H1 (cell line): Measurements from ENCODE around the gene ABCC4. TPM values are rescaled to one million over a fixed set of nuclear protein-coding genes. Genes with fewer than 3 reads are reported as not detected.

ENCODE experiments used
- CTCF ChIA-PET: fragments of 300-600 bp; sonication (Branson Sonifier 250); formaldehyde crosslinking; loops from one replicate; lab custom pipeline; 2021; ENCODE audit not compliant: partially characterized antibody; lab: Charles Lee
- POLR2A ChIA-PET: fragments of 300-600 bp; sonication (Branson Sonifier 250); formaldehyde crosslinking; loops from one replicate; lab custom pipeline; 2021; ENCODE audit warnings: inconsistent platforms; ENCODE audit not compliant: partially characterized antibody; lab: Charles Lee
- DNase-seq, 2 experiments: peaks; one replicate each; pipeline versions ENCODE4 v3.0.0 to v3.0.0-alpha.2; 2010 to 2022; ENCODE audit warnings: low spot score in 2 of 2, low read depth in 1 of 2, mixed read lengths in 1 of 2
- FAIRE-seq: peaks from 2 replicates; lab custom pipeline; 2011; peaks lifted over from hg19 to GRCh38; lab: Jason Lieb, UNC
- H2AFZ ChIP-seq: 2 replicates; pipeline ENCODE4 v1.8.1; 2012; ENCODE audit warnings: low read length, inconsistent platforms
- H2AK5ac ChIP-seq: 2 replicates; pipeline ENCODE4 v1.6.1; 2013; ENCODE audit warnings: low read depth, low read length
- H2BK120ac ChIP-seq: replicated peaks from 2 replicates; pipeline ENCODE3; 2013; ENCODE audit warnings: low read depth, low read length, inconsistent platforms
- H2BK12ac ChIP-seq: 2 replicates; pipeline ENCODE4 v1.6.1; 2013; ENCODE audit warnings: low read depth, low read length
- H2BK15ac ChIP-seq: 2 replicates; pipeline ENCODE4 v1.6.1; 2013; ENCODE audit warnings: low read length
- H2BK20ac ChIP-seq: 2 replicates; pipeline ENCODE4 v1.6.1; 2013; ENCODE audit warnings: low read length
- H2BK5ac ChIP-seq: 2 replicates; pipeline ENCODE4 v1.6.1; 2013; ENCODE audit warnings: low read depth, low read length
- H3K14ac ChIP-seq: 2 replicates; pipeline ENCODE4 v1.6.1; 2013; ENCODE audit warnings: inconsistent platforms; ENCODE audit not compliant: insufficient read length
- H3K18ac ChIP-seq: 2 replicates; pipeline ENCODE4 v1.6.1; 2013; ENCODE audit warnings: low read length; ENCODE audit errors: extremely low read depth
- H3K23ac ChIP-seq: 2 replicates; pipeline ENCODE4 v1.6.1; 2013; ENCODE audit warnings: inconsistent platforms; ENCODE audit not compliant: insufficient read length
- H3K23me2 ChIP-seq: 2 replicates; pipeline ENCODE4 v1.6.1; 2013; ENCODE audit warnings: low read depth, low read length
- H3K27ac ChIP-seq: 2 replicates; pipeline ENCODE4 v1.6.1; 2011; ENCODE audit warnings: low read depth, low read length, inconsistent platforms
- H3K27me3 ChIP-seq, 4 experiments: replicated peaks in 1 of 4; 1 replicate in 1 of 4; 2 replicates in 3 of 4; pipeline versions ENCODE4 v1.6.1 to v1.8.1; 2011 to 2013; ENCODE audit warnings: low read length in 3 of 4, mild to moderate bottlenecking in 3 of 4, inconsistent platforms in 2 of 4, mixed read lengths in 2 of 4, moderate library complexity in 1 of 4; ENCODE audit not compliant: control insufficient read depth in 3 of 4, insufficient read depth in 3 of 4; ENCODE audit errors: extremely low read depth in 1 of 4
- H3K36me3 ChIP-seq, 4 experiments: 2 replicates each; pipeline versions ENCODE4 v1.6.1 to v1.8.1; 2011 to 2013; ENCODE audit warnings: mild to moderate bottlenecking in 4 of 4, low read length in 3 of 4, moderate library complexity in 2 of 4, control low read depth in 1 of 4, inconsistent platforms in 1 of 4; ENCODE audit not compliant: insufficient read depth in 4 of 4, control insufficient read depth in 2 of 4
- H3K4ac ChIP-seq: replicated peaks from 2 replicates; pipeline ENCODE3; 2013; ENCODE audit warnings: low read length, low read depth, mixed read lengths, inconsistent platforms; ENCODE audit not compliant: insufficient read length
- H3K4me1 ChIP-seq, 4 experiments: replicated peaks in 1 of 4; 1 replicate in 1 of 4; 2 replicates in 3 of 4; pipeline versions ENCODE4 v1.6.1 to v1.8.1; 2011 to 2013; ENCODE audit warnings: low read length in 3 of 4, inconsistent platforms in 2 of 4, mixed read lengths in 1 of 4; ENCODE audit not compliant: insufficient read depth in 4 of 4, control insufficient read depth in 3 of 4
- H3K4me2 ChIP-seq, 2 experiments: 2 replicates each; pipeline versions ENCODE4 v1.6.1 to v1.8.1; 2011 to 2013; ENCODE audit warnings: low read depth in 2 of 2, low read length in 2 of 2, control low read depth in 1 of 2, inconsistent platforms in 1 of 2, mild to moderate bottlenecking in 1 of 2; ENCODE audit not compliant: insufficient read depth in 1 of 2
- H3K4me3 ChIP-seq, 4 experiments: fragments of 200-600, 300-600 bp in 1 of 4; sonication (generic), shearing (Covaris generic), sonication (Bioruptor Twin) in 1 of 4; 2 replicates each; pipeline versions ENCODE4 v1.5.1 to v1.8.1; 2011 to 2016; ENCODE audit warnings: low read length in 4 of 4, low read depth in 3 of 4, control low read depth in 2 of 4, inconsistent platforms in 2 of 4, mild to moderate bottlenecking in 2 of 4, mixed read lengths in 1 of 4, moderate library complexity in 1 of 4; ENCODE audit not compliant: insufficient read depth in 2 of 4; ENCODE audit errors: extremely low read depth in 1 of 4
- H3K56ac ChIP-seq: replicated peaks from 2 replicates; pipeline ENCODE3; 2013; ENCODE audit warnings: low read depth, mild to moderate bottlenecking, mixed read lengths, low read length, inconsistent platforms; ENCODE audit not compliant: insufficient read length
- H3K79me1 ChIP-seq: 2 replicates; pipeline ENCODE4 v1.6.1; 2013; ENCODE audit warnings: low read depth, low read length, control low read depth
- H3K79me2 ChIP-seq, 2 experiments: 2 replicates each; pipeline versions ENCODE4 v1.6.1 to v1.8.1; 2012 to 2013; ENCODE audit warnings: low read length in 2 of 2, mild to moderate bottlenecking in 2 of 2, inconsistent platforms in 1 of 2; ENCODE audit not compliant: insufficient read depth in 2 of 2, control insufficient read depth in 1 of 2
- H3K9ac ChIP-seq, 4 experiments: replicated peaks in 1 of 4; 1 replicate in 1 of 4; 2 replicates in 3 of 4; pipeline versions ENCODE4 v1.6.1 to v1.8.1; 2011 to 2013; ENCODE audit warnings: low read depth in 3 of 4, low read length in 3 of 4, control low read depth in 2 of 4, mild to moderate bottlenecking in 2 of 4, moderate library complexity in 2 of 4, inconsistent platforms in 1 of 4; ENCODE audit errors: extremely low read depth in 1 of 4
- H3K9me3 ChIP-seq, 2 experiments: 2 replicates each; pipeline versions ENCODE4 v1.6.1 to v1.8.1; 2012 to 2013; ENCODE audit warnings: mild to moderate bottlenecking in 2 of 2, moderate library complexity in 2 of 2, control low read depth in 1 of 2, inconsistent platforms in 1 of 2, low read depth in 1 of 2, low read length in 1 of 2, mixed read lengths in 1 of 2; ENCODE audit not compliant: insufficient read depth in 2 of 2
- H4K20me1 ChIP-seq, 2 experiments: replicated peaks in 1 of 2; 2 replicates each; pipeline versions ENCODE3 to v1.8.1; 2011 to 2013; ENCODE audit warnings: inconsistent platforms in 2 of 2, low read length in 2 of 2, mild to moderate bottlenecking in 1 of 2; ENCODE audit not compliant: insufficient read depth in 2 of 2, control insufficient read depth in 1 of 2
- H4K5ac ChIP-seq: 2 replicates; pipeline ENCODE4 v1.6.1; 2013; ENCODE audit warnings: low read length, low read depth, mixed read lengths, inconsistent platforms; ENCODE audit not compliant: insufficient read length
- H4K8ac ChIP-seq: 2 replicates; pipeline ENCODE4 v1.8.0; 2013; ENCODE audit warnings: mild to moderate bottlenecking, moderate library complexity, low read length, inconsistent platforms; ENCODE audit not compliant: insufficient read depth; ENCODE audit errors: extremely low read depth
- H4K91ac ChIP-seq: replicated peaks from 2 replicates; pipeline ENCODE3; 2013; ENCODE audit warnings: low read length, mixed read lengths, inconsistent platforms; ENCODE audit not compliant: insufficient read length
- CHD1 ChIP-seq: IDR thresholded peaks from 2 replicates; pipeline ENCODE4 v1.6.1; 2012; ENCODE audit warnings: low read depth, low read length, improper control_type of control experiment
- CTCF ChIP-seq, 3 experiments: IDR thresholded peaks; 1 replicate in 2 of 3; 2 replicates in 1 of 3; pipeline versions ENCODE4 v1.5.1 to v1.6.1; 2011; ENCODE audit warnings: low read length in 3 of 3, mild to moderate bottlenecking in 3 of 3, inconsistent platforms in 2 of 3, low read depth in 1 of 3, moderate library complexity in 1 of 3; ENCODE audit not compliant: insufficient read depth in 1 of 3; ENCODE audit errors: control extremely low read depth in 1 of 3
- EZH2 ChIP-seq: fragments of 200-600 bp; sonication (generic); IDR thresholded peaks from 2 replicates; pipeline ENCODE4 v1.7.1; 2012; ENCODE audit warnings: low read depth, mild to moderate bottlenecking, moderate library complexity, low read length, inconsistent platforms; ENCODE audit not compliant: severe bottlenecking
- KDM5A ChIP-seq: fragments of 200-600 bp; IDR thresholded peaks from 2 replicates; pipeline ENCODE4 v1.7.1; 2012; ENCODE audit warnings: mild to moderate bottlenecking, low read length, inconsistent platforms, mixed read lengths
- NRF1 ChIP-seq: IDR thresholded peaks from 2 replicates; pipeline ENCODE4 v1.6.1; 2011; ENCODE audit warnings: mild to moderate bottlenecking, low read depth, low read length, improper control_type of control experiment
- PHF8 ChIP-seq: fragments of 200-600 bp; sonication (generic); conservative IDR thresholded peaks from 2 replicates; pipeline ENCODE4 v1.7.1; 2012; ENCODE audit warnings: low read depth, mild to moderate bottlenecking, inconsistent platforms, low read length, moderate library complexity
- RFX5 ChIP-seq: IDR thresholded peaks from 2 replicates; pipeline ENCODE4 v1.6.1; 2011; ENCODE audit warnings: low read depth, low read length, improper control_type of control experiment, borderline replicate concordance
- SIRT6 ChIP-seq: IDR thresholded peaks from one replicate; pipeline ENCODE4 v1.7.1; 2012; ENCODE audit warnings: low read length, inconsistent platforms
- WGBS, 2 experiments: shearing (Covaris generic) in 1 of 2; methylation state at CpG; one replicate each; pipeline versions ENCODE4 v1.1.6 to v1.1.7; 2013 to 2015; ENCODE audit warnings: low lambda C conversion rate in 2 of 2, mixed read lengths in 2 of 2, inconsistent platforms in 1 of 2, low coverage in 1 of 2, missing lambda C conversion rate in 1 of 2; ENCODE audit not compliant: insufficient replicate concordance in 2 of 2, insufficient coverage in 1 of 2, insufficient read length in 1 of 2; ENCODE audit errors: extremely low coverage in 1 of 2, missing lambda C conversion rate in 1 of 2; 5-methylcytosine and 5-hydroxymethylcytosine counted together
- polyA plus RNA-seq, 7 experiments: library from polyadenylated mRNA; depleted of rRNA in 3 of 7; stranded (reverse) in 5 of 7; unstranded in 2 of 7; fragments of >200 nt in 5 of 7; fragments of 200-250 nt in 2 of 7; gene quantifications; 1 replicate in 5 of 7; 2 replicates in 1 of 7; 4 replicates in 1 of 7; pipeline versions ENCODE4 v1.2.1 to v1.2.3, GENCODE V29; 2011 to 2013; ENCODE audit warnings: missing spikeins in 2 of 7, mixed read lengths in 2 of 7
- total RNA-seq: library from RNA; stranded (reverse); fragmentation: NEBNext Ultra II Directional; extraction: Animal tissue kit (Norgen Biotek cat#: 25700); gene quantifications from 2 replicates; pipeline ENCODE4 v1.2.1, GENCODE V29; 2021
- TF ChIP-seq, protein P1 (sequence below): IDR thresholded peaks from 2 replicates; pipeline ENCODE4 v1.6.1; 2012; ENCODE audit warnings: inconsistent platforms

Gene ABCC4
- total and polyA plus RNA-seq, 2 of the 8 experiments (the other 6 are each of a cell fraction or from before 2014, with no cell fraction given): 4.0 to 14.1 TPM

DNA sequence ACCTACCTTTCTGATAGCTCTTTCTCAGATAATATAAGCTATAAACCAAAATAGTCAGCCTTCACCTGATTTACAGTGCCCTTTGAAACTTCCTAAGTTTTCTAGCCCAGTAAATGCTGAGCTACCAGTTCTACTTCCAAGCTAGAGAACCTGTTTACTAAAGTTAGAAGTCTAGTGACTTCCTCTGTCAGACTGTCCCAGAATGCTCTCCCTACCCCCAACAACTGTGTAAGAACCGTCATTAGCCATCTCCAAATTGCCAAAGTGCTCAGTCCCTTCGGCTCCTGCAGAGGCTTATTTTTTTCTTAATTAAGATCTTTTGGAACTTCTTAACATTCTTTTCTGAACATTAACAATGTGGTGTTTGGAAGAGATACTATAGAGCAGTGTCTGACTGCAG is 3.2 kb upstream of the ABCC4 start:
- no peak for FAIRE-seq
- TF ChIP-seq, protein P1, sequence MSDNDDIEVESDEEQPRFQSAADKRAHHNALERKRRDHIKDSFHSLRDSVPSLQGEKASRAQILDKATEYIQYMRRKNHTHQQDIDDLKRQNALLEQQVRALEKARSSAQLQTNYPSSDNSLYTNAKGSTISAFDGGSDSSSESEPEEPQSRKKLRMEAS: no peak
- TF ChIP-seq SIRT6: no peak
- no peak for TF ChIP-seq CTCF (IDR thresholded peaks at IDR 0.05; ENCODE audit: control extremely low read depth in 1 of 3, insufficient read depth in 1 of 3, low read depth in 1 of 3, low read length in 3 of 3)
- no peak for TF ChIP-seq PHF8
- no peak for TF ChIP-seq CHD1
- no peak for TF ChIP-seq RFX5
- TF ChIP-seq EZH2: no peak
- TF ChIP-seq KDM5A: no peak
- no peak for TF ChIP-seq NRF1

More for the DNA sequence above, 3.2 kb upstream of the ABCC4 start:
- H2BK120ac ChIP-seq: no peak overlapping the region
- no peak overlapping the region for H4K8ac ChIP-seq
- no peak overlapping the region for H2BK12ac ChIP-seq
- no peak overlapping the region for H2AK5ac ChIP-seq
- ChIA-PET POLR2A (no interaction called here), CTCF (interaction anchor here (0.6 to 14.7 kb wide), 5 partner anchors 8 to 114 kb away, joined by 3 to 141 read pairs (median 6); no protein-coding TSS in a partner anchor)
- DNase-seq: no peak
- no peak overlapping the region for H2BK20ac ChIP-seq
- H3K27me3 ChIP-seq: peaks cover 4 to 27% (median 20%) of the 10 kb centered on the region in 4 experiments
- WGBS, 2 experiments: 100% methylated on average over 2 of the region's 2 CpGs; no CpG with 5 or more reads in 1 of the 2 experiments
- no peak overlapping the region for H2BK15ac ChIP-seq
- H3K4ac ChIP-seq: no peak overlapping the region
- H4K91ac ChIP-seq: no peak overlapping the region
- H2BK5ac ChIP-seq: no peak overlapping the region
- H3K9ac ChIP-seq: no peak overlapping the region
- H3K14ac ChIP-seq: no peak overlapping the region
- H4K20me1 ChIP-seq: peaks cover 0 to 3% of the 10 kb centered on the region in 2 experiments
- no peak overlapping the region for H3K23ac ChIP-seq
- no peaks in the 10 kb centered on the region; a peak in 1 of 4 replicates for H3K9me3 ChIP-seq
- peaks cover 11% of the 10 kb centered on the region; the same call in 1 of the 2 replicates for H3K23me2 ChIP-seq
- H3K18ac ChIP-seq: no peak overlapping the region
- no peak overlapping the region for H3K27ac ChIP-seq
- H3K4me3 ChIP-seq: no peak overlapping the region
- H3K36me3 ChIP-seq: no peaks in the 10 kb centered on the region
- no peaks in the 10 kb centered on the region for H3K79me1 ChIP-seq
- peaks cover 0 to 4% (median 0%) of the 10 kb centered on the region in 4 experiments; a peak in 3 of 7 replicates for H3K4me1 ChIP-seq
- no peak overlapping the region for H3K56ac ChIP-seq
- H2AFZ ChIP-seq: no peak overlapping the region
- no peak overlapping the region for H3K4me2 ChIP-seq
- H4K5ac ChIP-seq: no peak overlapping the region
- H3K79me2 ChIP-seq: no peaks in the 10 kb centered on the region
